ENCODE data around the gene SRSF10.

DNA sequence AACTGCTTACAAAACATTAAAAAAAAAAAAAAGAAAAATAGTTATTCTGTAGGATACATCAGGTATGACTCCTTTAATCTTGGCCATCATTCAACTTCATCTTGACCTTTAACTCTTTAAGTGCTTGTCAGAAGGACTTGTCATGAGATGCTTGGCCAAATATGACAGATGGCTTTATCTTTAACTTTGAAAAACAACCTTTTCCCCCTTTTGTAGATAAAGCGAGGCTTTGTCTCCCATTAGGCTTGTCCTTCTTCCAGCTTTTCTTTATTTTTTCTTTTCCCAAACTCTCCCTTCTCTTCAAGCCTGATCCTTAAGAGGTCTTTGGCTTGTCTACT lies 2.3 kb downstream of the SRSF10 start:
- TF ChIP-seq, protein P1, sequence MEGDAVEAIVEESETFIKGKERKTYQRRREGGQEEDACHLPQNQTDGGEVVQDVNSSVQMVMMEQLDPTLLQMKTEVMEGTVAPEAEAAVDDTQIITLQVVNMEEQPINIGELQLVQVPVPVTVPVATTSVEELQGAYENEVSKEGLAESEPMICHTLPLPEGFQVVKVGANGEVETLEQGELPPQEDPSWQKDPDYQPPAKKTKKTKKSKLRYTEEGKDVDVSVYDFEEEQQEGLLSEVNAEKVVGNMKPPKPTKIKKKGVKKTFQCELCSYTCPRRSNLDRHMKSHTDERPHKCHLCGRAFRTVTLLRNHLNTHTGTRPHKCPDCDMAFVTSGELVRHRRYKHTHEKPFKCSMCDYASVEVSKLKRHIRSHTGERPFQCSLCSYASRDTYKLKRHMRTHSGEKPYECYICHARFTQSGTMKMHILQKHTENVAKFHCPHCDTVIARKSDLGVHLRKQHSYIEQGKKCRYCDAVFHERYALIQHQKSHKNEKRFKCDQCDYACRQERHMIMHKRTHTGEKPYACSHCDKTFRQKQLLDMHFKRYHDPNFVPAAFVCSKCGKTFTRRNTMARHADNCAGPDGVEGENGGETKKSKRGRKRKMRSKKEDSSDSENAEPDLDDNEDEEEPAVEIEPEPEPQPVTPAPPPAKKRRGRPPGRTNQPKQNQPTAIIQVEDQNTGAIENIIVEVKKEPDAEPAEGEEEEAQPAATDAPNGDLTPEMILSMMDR (conservative IDR thresholded peaks at IDR 0.05): no peak
- no peak for TF ChIP-seq EZH2 (IDR thresholded peaks at IDR 0.05; ENCODE audit: low read depth)
